ENCODE data around the gene CD3E.

CD3E gene

GRCh38 chr11:118267486-118267885, 37.0 kb upstream of the CD3E start:
- Histone ChIP-seq H3K36me3 (ENCODE audit: low read depth) (peaks cover 5% of the 10 kb centered on the region), H3K4me1 (ENCODE audit: insufficient read depth, poor library complexity, severe bottlenecking) (peaks cover 34% of the 10 kb centered on the region), H3K27ac (ENCODE audit: poor library complexity, severe bottlenecking) (peak overlapping the region; percentile 92), H3K9me3 (ENCODE audit: severe bottlenecking) (no peaks in the 10 kb centered on the region), H3K4me3 (ENCODE audit: severe bottlenecking) (no peak overlapping the region), H3K27me3 (ENCODE audit: insufficient read depth, poor library complexity, severe bottlenecking) (no peaks in the 10 kb centered on the region)
- DNase-seq (ENCODE audit: low spot score), result no peak
- ATAC-seq (ENCODE audit: low read depth), result no peak
- TF ChIP-seq CTCF (IDR thresholded peaks at IDR 0.05; ENCODE audit: poor library complexity, severe bottlenecking), result no peak

- no peak for DNase-seq (ENCODE audit: low spot score)
- Histone ChIP-seq H3K4me3 (ENCODE audit: severe bottlenecking) (no peak overlapping the region), H3K4me1 (ENCODE audit: insufficient read depth, poor library complexity, severe bottlenecking) (peaks cover 39% of the 10 kb centered on the region), H3K36me3 (ENCODE audit: low read depth) (no peaks in the 10 kb centered on the region), H3K27ac (ENCODE audit: poor library complexity, severe bottlenecking) (no peak overlapping the region), H3K27me3 (ENCODE audit: insufficient read depth, poor library complexity, severe bottlenecking) (no peaks in the 10 kb centered on the region), H3K9me3 (ENCODE audit: severe bottlenecking) (no peaks in the 10 kb centered on the region)
- TF ChIP-seq CTCF (IDR thresholded peaks at IDR 0.05; ENCODE audit: poor library complexity, severe bottlenecking), result no peak
- ATAC-seq (ENCODE audit: low read depth), result no peak
These were observed 32.5 kb upstream of the CD3E start for GRCh38 chr11:118272001-118272400.

GRCh38 chr11:118274186-118274585, 30.3 kb upstream of the CD3E start:
- Histone ChIP-seq H3K27ac (ENCODE audit: poor library complexity, severe bottlenecking) (peak overlapping the region; percentile 93), H3K9me3 (ENCODE audit: severe bottlenecking) (no peaks in the 10 kb centered on the region), H3K36me3 (ENCODE audit: low read depth) (no peaks in the 10 kb centered on the region), H3K4me3 (ENCODE audit: severe bottlenecking) (no peak overlapping the region), H3K27me3 (ENCODE audit: insufficient read depth, poor library complexity, severe bottlenecking) (no peaks in the 10 kb centered on the region), H3K4me1 (ENCODE audit: insufficient read depth, poor library complexity, severe bottlenecking) (peaks cover 41% of the 10 kb centered on the region)
- no peak for TF ChIP-seq CTCF (IDR thresholded peaks at IDR 0.05; ENCODE audit: poor library complexity, severe bottlenecking)
- ATAC-seq (ENCODE audit: low read depth) (no peak), DNase-seq (ENCODE audit: low spot score) (no peak)

GRCh38 chr11:118275176-118275575, 29.4 kb upstream of the CD3E start:
- Histone ChIP-seq H3K27me3 (ENCODE audit: insufficient read depth, poor library complexity, severe bottlenecking) (no peaks in the 10 kb centered on the region), H3K9me3 (ENCODE audit: severe bottlenecking) (no peaks in the 10 kb centered on the region), H3K36me3 (ENCODE audit: low read depth) (no peaks in the 10 kb centered on the region), H3K4me3 (ENCODE audit: severe bottlenecking) (no peak overlapping the region), H3K4me1 (ENCODE audit: insufficient read depth, poor library complexity, severe bottlenecking) (peaks cover 41% of the 10 kb centered on the region), H3K27ac (ENCODE audit: poor library complexity, severe bottlenecking) (peak overlapping the region; percentile 93)
- TF ChIP-seq CTCF (IDR thresholded peaks at IDR 0.05; ENCODE audit: poor library complexity, severe bottlenecking), result no peak
- no peak for DNase-seq (ENCODE audit: low spot score)
- ATAC-seq (ENCODE audit: low read depth), result peak; percentile 79

- ATAC-seq (ENCODE audit: low read depth), result no peak
- H3K27me3 ChIP-seq (ENCODE audit: insufficient read depth, poor library complexity, severe bottlenecking), result no peaks in the 10 kb centered on the region
- no peak overlapping the region for H3K4me3 ChIP-seq (ENCODE audit: severe bottlenecking)
- no peaks in the 10 kb centered on the region for H3K9me3 ChIP-seq (ENCODE audit: severe bottlenecking)
- H3K36me3 ChIP-seq (ENCODE audit: low read depth), result no peaks in the 10 kb centered on the region
- no peak for TF ChIP-seq CTCF (IDR thresholded peaks at IDR 0.05; ENCODE audit: poor library complexity, severe bottlenecking)
- peaks cover 41% of the 10 kb centered on the region for H3K4me1 ChIP-seq (ENCODE audit: insufficient read depth, poor library complexity, severe bottlenecking)
- H3K27ac ChIP-seq (ENCODE audit: poor library complexity, severe bottlenecking), result peak overlapping the region; percentile 93
- DNase-seq (ENCODE audit: low spot score), result no peak
These were observed 28.1 kb upstream of the CD3E start for GRCh38 chr11:118276422-118276821.

All from RWPE2 (cell line).